Mesenteric fat pad (tissue), 1 donor: Measurements from ENCODE around the gene IDI2. TPM values are rescaled to one million over a fixed set of nuclear protein-coding genes. Genes with fewer than 3 reads are reported as not detected.
"Not testable (repeated sequence)": the region's sequence is repeated elsewhere in the genome, so short reads cannot be mapped to it uniquely, and the experiment has no call there.

Experiments
- DNase-seq: peaks from one replicate; pipeline ENCODE4 v3.0.0-alpha.2; 2020; ENCODE audit warnings: low spot score
- total RNA-seq: library from RNA; stranded (reverse); fragmentation: NEBNext Ultra II Directional; extraction: Animal tissue kit (Norgen Biotek cat#: 25700); gene quantifications from one replicate; pipeline ENCODE4 v1.2.1, GENCODE V29; 2021
- donor health status: DM: yes; HTN: yes; CAD: no.

The IDI2 gene
- total RNA-seq, 1 donor from 2014 or later = not detected

DNA sequence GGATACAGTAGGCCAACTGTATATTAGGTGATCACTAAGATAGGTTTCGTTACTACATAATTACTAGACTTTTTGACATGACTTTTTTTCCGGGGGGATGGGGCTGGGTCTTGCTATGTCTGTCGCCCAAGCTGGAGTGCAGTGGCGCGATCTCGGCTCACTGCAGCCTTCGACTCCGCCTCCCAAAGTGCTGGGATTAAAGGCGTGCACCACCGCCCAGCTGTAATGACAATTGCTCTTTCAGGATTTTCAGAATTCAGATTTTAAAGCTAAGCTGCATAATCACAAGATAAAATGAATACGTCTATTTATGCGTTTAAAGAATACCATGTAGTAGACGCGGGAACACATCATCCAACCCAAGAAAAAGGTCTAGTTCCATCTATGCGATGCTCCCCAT lies 22.3 kb upstream of the IDI2 start:
- DNase-seq = no peak

DNA sequence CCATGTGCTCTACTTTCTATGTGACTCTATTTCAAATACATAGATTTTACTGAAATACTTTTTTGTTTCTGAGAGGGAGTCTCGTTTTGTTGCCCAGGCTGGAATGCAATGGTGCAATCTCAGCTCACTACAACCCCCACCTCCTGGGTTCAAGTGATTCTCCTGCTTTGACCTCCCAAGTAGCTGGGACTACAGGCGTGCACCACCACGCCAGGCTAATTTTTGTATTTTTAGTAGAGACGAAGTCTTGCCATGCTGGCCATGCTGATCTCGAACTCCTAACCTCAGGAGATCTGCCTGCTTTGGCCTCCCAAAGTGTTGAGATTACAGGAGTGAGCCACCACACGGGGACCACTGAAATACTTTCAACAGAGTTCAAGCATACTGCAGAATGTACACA lies 19.8 kb upstream of the IDI2 start:
- no peak for DNase-seq

DNA sequence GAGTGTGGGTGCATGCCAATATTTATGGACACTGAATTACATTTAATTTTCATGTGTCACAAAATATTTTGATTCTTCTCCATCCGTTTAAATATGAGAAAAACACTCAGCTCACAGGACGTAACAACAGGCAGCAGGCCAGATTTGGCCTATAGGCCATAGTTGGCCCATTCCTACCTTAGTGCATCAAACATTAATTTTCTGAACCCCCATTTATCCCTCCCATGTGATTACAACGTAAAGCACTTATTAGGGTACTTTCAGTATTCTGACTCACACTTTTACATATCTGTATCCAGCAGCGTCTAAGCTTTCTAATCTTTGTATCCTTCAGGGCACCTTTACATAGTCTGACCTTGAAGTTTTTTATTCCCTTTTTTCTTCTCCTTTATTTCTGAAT lies 19.3 kb upstream of the IDI2 start:
- DNase-seq = no peak

DNA sequence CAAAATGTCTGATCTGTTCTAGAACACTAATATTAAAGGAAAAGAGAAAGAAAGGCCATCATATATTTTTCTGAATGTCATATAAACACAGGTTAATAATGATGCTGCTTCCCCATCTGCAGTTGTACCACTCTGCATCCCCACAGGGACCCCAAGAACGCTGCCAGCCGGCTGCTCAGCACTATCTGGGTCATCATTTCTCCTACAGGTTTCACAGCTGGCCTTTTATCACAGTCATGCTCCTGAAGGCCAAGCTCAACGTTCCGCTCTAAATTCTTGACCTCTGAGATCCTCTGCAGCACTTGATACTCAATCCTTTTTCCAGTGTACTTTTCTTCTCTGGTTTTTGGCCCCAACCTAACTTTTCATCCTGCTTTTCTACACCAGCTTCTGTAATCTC lies 18.5 kb upstream of the IDI2 start:
- DNase-seq = no peak

DNA sequence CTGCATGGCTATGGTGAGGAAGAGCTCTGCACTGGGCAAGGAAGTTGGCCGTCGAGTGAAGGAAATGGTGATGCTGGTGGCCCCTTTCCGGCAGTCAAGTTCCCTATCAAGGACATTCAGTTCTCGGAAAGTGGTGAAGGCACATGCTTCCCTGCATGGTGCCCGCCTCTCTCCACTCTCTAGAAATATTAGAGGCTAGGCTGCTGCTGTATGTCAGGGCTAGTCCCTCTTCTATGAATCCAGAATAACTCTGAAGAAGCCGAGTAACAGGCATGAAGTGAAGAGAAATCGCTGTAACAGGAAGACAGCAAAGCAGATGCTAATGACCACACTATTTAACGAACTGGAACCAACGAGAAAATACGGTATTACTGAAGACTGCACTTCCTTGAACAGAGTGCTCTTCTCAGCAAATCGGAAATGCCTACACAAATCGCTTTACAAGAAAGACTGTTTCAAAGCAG lies 17.9 kb upstream of the IDI2 start:
- DNase-seq = no peak

DNA sequence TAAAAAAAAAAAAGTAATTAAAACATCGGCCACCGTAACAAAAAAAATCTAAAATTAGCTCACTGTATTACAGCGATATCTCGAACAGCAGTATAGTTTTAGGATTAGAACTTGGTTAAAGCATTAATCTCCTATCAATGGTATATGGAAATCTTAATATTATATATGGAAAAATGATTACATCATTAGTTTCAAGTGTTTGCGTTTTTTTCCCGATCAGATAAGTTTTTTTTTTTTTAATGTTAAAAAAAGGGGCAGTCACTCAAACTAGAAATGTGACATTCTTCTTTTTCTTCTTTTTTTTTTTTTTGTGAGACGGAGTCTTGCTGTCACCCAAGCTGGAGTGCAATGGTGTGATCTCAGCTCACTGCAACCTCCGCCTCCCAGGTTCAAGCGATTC lies 15.9 kb upstream of the IDI2 start:
- no peak for DNase-seq

DNA sequence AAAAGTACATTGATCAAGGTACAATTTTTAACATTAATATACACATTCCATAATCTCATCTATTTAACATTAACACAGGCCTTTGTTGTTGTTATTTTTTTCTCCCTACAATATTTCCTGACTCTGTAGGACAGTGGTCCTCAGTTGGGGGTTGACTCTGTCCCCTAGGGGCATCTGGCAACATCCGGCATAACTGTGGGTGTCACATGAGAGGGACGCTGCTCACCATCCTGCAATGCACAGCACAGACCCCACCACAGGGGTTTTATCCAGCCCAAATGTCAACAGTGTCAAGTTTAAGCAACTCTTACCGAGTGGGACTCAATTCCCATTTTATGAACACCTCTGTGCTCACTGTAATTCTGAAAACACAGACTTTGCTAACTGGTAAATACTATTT lies 14.5 kb upstream of the IDI2 start:
- DNase-seq = no peak

DNA sequence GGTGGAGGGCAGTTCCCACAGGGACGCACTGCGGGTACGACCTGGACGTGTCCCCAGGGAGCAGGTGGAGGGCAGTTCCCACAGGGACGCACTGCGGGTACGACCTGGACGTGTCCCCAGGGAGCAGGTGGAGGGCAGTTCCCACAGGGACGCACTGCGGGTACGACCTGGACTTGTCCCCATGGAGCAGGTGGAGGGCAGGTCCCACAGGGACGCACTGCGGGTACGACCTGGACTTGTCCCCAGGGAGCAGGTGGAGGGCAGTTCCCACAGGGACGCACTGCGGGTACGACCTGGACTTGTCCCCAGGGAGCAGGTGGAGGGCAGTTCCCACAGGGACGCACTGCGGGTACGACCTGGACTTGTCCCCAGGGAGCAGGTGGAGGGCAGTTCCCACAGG lies 13.1 kb upstream of the IDI2 start:
- DNase-seq = not testable (repeated sequence)

DNA sequence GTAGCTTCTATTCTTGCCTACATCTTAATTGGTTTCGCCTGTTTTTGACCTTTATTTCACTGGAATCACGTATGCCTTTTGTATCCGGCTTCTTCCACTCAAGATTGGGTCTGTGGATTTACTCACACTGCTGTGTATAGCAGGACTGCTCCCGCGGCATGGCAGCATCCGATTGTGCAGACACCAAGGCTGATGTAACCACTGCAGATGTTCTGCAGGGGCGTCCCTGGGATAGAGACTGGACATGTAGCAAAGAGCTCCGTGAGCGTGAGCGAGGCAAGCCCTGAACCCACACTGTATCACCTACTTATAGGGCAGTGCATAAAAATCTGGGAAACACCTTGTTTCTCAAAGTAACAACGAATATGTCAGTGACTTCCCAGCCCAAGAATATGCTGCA lies 11.4 kb upstream of the IDI2 start:
- DNase-seq = no peak

DNA sequence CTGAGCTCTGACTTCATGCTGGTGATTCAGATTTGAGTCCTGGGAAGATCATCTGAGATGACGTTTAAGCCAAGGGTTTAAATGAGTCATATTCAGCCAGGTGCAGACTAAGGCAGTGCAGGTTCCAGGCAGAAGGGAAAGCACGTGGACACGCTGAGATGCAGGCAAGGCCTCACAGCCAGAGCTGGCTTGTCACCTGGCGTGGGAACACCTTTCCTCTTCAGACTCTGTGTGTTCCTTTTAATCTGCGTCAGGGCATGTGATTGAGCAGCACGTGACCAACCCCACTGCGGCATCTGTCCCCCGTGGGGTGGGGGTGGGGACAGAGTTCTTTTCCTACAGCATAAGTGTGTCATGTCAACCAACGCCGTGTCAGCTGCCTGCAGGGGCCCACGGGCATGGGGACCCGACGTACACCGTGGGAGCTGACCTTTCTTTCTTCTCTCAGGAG lies 10.7 kb upstream of the IDI2 start:
- DNase-seq = no peak

DNA sequence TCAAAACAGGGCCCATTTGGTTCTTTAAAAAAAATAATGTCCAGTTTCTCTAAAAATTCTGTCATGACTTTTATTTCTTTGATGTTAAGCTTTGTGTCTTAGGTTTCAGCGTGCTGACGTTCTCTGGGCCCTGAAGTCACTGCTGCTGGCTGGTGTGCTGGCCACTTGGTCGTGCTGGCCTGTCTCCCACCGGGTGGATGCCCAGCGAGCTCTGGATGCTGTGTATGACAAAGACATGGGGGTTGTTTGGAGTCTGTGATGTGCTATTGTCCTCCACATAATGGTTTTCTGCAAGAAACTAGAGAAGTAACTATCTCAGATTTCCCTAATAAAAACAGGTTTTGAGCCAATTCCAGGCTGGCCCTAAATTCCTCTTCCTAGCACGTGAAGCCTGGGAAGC lies 9.5 kb upstream of the IDI2 start:
- no peak for DNase-seq

DNA sequence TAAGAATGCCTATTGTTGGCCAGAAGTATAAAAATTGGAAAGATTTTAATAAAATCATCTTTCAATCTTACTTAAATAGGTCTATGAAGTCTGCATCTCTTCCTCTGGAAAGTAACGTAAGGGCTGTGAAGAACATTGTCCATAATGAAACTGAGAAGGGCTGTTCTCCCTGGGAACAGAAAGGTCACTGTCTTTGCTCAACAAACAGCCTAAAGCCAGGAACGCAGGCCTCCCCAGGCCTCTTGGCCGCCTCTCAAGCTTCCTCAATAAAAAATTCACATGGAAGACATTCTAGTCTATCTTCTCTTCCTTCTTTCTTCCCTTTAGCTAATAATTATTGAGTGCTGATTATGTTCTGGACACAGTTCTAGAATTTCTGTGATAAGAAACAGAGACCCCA lies 9.1 kb upstream of the IDI2 start:
- no peak for DNase-seq

DNA sequence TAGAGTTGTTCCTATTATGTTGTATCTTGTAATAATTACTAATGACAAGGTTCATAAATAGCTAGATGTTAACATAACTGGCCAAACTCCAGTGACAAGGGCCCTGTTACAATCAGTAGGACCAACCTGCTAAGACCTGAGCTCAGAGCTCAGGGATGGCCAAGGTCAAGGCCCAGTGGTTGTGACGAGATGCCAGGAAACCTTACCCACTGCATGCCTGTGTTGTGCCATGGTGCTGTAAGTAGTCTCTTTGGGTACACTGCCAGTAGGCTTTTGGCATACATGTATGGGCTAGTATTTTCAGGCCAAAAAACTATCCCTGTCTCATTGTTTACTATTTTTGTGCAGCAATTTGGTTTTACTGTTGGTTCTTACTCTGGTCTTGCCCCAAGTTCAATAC lies 7.9 kb upstream of the IDI2 start:
- DNase-seq = no peak

DNA sequence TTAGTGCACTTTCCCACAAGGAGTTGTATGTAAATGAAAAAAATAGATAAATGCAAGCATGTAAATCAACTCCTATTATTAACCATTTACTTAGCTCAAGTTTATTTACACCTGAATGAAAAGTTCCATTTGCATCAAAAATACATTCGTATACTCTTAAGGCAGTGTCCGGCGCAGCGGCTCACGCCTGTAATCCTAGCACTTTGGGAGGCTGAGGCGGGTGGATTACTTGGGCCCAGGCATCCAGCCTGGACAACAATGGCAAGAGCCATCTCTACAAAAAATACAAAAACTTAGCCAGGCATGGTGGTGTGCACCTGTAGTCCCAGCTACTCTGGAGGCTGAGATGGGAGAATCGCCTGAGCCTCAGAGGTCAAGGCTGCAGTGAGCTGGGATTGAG lies 4.2 kb upstream of the IDI2 start:
- no peak for DNase-seq

DNA sequence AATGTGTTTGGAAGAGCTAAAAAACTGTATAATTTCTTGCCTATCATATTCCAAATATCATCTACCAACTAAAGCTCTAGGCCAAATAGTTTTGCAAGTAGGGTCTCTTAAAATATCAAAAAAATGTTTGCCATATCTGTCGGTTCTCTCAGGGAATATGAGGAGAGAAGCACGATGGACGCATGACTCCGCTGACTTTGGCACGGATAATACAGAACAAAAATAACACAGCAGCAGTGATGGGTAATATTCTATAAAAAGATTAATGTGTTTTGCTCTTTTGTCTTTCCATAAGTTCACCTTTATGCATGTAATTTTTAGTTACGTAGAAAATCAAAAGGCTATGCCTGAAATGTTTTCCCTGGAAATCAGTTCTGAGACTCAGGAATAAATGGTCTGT lies 919 bp upstream of the IDI2 start:
- DNase-seq = no peak

DNA sequence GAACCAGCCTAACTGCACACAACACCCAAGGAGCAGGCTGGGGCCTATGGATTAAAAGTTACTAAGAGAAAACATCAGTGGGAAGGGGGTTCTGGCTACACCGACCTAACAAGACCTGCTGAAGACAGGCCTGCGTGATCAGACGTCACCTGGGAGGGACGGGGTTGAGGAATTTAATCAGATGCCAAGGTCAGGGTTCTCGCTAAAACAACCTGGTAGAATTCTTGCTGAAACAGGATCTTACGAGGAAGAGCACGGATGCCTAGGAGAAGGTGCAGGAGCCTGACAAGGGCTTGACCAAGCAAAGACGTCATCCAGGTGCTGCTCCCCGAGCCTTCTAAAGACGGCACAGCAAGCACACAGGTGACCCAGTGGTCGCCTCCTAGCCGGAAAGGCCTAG lies 1.6 kb downstream of the IDI2 start:
- DNase-seq = no peak

DNA sequence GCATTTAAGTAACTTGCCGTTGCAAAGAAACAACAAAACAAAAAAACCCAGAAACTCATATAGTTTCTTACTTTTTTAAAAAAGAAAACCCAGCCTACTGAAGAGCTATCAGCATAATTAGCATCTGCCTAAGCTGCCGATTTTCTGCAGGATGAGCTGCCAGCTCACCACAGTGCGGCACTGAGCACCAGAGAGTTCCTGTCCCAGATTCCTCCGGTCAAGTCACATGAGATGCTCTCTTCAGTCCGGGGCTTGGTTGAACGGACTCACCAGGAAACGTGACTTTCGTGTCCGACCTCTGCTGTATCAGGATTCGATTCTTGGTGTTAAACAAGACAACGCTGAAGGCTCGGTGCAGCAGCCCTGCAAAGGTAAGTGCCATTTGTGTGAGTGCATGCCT lies 3.2 kb downstream of the IDI2 start:
- no peak for DNase-seq

DNA sequence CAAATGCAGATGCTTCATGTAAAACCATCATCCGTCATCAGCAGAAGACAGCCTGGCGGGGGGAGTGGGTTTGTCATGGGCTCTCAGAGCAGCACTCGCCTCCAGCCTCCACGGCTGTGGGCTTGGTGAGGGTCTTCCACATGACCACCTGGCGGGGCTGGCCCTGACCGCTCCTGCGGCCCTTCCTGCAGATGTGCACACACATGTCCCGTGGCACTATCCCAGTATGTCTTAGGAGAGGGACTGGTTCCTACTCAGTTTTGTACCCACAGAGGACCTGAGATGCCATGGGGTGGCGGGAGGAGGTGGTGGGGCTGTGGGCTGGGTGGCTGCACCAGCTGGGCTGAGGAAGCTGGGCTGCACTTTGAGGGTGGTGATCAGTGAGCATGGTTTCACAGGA lies 4.7 kb downstream of the IDI2 start:
- no peak for DNase-seq

DNA sequence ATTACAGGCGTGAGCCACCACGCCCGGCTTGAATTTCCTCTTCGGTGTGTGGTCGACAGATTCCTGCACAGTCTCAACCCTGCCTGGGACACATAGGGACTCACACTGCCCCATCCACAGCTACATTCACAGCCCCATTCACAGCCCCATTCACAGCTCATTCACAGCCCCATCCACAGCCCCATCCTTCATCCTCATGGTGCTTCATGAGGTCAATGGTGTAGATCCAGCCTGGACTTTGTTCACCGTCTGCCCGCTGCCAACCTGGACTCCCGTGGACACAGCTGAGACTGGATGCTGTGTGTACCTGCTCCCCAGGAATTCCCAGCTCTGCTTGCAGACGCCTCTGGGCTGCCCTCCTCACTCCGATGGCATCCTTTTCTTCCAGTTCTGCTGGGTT lies 5.2 kb downstream of the IDI2 start:
- no peak for DNase-seq

DNA sequence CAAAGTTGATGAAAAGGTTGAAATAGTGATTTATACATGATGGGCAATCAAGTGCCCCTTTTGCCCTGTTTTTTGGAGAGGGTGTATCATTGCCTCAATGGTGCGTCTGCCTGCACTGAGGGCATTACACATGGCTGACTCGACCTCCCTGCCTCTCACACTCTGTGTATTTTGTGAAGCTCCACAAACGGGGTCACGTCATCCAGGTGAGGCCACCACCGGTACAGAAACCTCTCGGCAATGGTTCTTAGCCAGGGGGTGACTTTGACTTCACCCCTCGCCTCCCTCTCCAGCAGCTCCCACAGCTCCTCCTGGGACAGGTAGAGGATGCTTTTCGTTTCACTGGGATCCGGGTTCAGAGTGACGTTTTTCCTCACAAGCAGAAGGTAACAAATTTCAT lies 6.3 kb downstream of the IDI2 start:
- DNase-seq = no peak

DNA sequence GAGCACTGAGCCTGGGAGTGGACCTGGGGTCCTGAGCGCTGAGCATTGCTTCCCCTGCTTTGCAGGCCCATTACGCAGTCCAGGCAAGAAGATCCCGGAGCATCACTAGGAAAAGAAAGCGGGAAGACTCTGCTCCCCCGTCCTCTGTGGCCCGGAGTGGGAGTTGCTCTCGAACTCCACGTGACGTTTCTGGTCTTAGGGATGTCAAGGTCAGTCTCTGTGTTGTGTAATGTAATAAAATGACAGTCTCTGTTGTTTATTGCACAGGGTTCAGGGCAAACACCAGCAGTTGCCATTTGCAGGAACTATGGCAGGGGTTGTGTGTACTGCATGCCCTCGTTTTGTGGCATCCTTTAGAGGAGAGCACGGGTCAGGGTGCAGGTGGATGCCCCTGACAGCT lies 10.0 kb downstream of the IDI2 start:
- DNase-seq = no peak

DNA sequence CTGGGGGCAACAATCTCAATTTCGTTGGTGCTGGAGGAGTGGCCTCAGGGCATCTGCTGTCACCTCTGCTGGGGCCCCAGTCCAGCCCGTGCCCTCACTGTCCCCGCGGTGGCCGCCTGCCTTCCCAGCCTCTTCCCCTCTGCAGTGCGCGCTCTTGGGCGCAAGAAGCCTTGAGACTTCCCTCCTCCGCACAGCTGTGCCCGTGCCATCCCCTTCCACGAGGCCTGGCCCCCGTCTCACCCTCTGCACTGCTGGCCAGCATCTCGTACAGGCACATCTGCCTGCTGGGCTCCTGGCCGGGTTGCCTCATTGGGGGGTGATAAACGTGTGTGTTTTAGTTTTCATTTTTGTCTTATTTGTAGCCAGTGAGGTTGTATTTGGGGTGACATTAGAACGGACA lies 14.0 kb downstream of the IDI2 start:
- DNase-seq = no peak

DNA sequence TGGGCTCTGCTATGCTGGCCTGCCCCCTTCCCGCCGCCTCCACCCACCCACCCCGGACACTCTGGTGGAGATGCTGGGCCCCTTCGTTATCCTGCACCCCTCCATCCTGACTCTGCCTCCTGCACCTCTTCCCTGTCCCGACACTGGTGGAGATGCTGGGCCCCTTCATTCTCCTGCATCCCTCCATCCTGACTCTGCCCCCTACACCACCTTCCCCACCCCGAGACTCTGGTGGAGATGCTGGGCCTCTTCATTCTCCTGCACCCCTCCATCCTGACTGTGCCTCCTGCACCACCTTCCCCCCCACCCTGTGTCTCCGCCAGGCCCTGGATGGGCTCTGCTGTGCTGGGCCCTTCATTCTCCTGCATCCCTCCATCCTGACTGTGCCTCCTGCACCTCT lies 15.0 kb downstream of the IDI2 start:
- DNase-seq = no peak

DNA sequence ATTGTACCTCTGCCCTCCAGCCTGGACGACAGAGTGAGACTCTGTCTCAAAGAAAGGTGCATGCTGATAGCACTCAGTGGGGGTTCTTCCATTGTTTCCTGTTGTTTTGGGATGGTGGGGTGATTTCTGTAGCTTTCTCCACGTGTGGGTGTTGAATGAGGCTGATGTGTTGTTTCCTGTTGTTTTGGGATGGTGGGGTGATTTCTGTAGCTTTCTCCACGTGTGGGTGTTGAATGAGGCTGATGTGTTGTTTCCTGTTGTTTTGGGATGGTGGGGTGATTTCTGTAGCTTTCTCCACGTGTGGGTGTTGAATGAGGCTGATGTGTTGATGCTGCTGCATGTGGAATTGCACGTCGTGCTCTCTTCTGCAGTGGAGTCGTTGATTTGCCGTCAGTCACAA lies 15.7 kb downstream of the IDI2 start:
- not testable (repeated sequence) for DNase-seq
